ENCODE results near the gene PAEP. TPM values are rescaled to one million over a fixed set of nuclear protein-coding genes. Genes with fewer than 3 reads are reported as not detected.

PAEP gene
- total RNA-seq, 1 experiment from 2014 or later: not detected

GRCh38 chr9:135563039-135563476, 1.5 kb downstream of the PAEP start:
- Mint-ChIP-seq H3K9me3 (ENCODE audit: unreplicated experiment) (no peaks in the 10 kb centered on the region), H3K27ac (ENCODE audit: unreplicated experiment) (no peak overlapping the region), H3K36me3 (ENCODE audit: insufficient read depth, unreplicated experiment) (no peaks in the 10 kb centered on the region), H3K4me1 (ENCODE audit: low read depth, unreplicated experiment) (peaks cover 6% of the 10 kb centered on the region), H3K4me3 (ENCODE audit: unreplicated experiment) (no peak overlapping the region), H3K27me3 (ENCODE audit: insufficient read depth, unreplicated experiment) (peaks cover 3% of the 10 kb centered on the region)
- CTCF ChIA-PET: no interaction called here
- H3K9me3 ChIP-seq: peaks cover 9% of the 10 kb centered on the region; the same call in 1 of the 2 replicates
- no TSS peak for BruUV-seq (replicated peaks)
- no peak for DNase-seq
- TF ChIP-seq CTCF (IDR thresholded peaks at IDR 0.05; ENCODE audit: insufficient read depth in 1 of 2, low read depth in 1 of 2, low read length in 1 of 2, severe bottlenecking in 1 of 2, unreplicated experiment in 1 of 2): no peak
- POLR2A ChIA-PET: no interaction called here
- peaks cover 3% of the 10 kb centered on the region; the same call in 1 of the 2 replicates for H3K4me1 ChIP-seq
- H3K27me3 ChIP-seq (replicated peaks; ENCODE audit: control insufficient read depth, insufficient read depth, low read length): no peaks in the 10 kb centered on the region
- H3K4me3 ChIP-seq (ENCODE audit: low read depth, low read length): no peak overlapping the region
- H3K36me3 ChIP-seq (ENCODE audit: control insufficient read depth, insufficient read depth, low read length): no peaks in the 10 kb centered on the region
- intact Hi-C loops (cut with micrococcal nuclease; ENCODE audit: unreplicated experiment): no loop called here

- H3K4me1 Mint-ChIP-seq (ENCODE audit: low read depth, unreplicated experiment): peaks cover 6% of the 10 kb centered on the region
- H3K27ac Mint-ChIP-seq (ENCODE audit: unreplicated experiment): no peak overlapping the region
- H3K9me3 Mint-ChIP-seq (ENCODE audit: unreplicated experiment): no peaks in the 10 kb centered on the region
- ChIA-PET CTCF (no interaction called here), POLR2A (no interaction called here)
- DNase-seq: no peak
- intact Hi-C loops (cut with micrococcal nuclease; ENCODE audit: unreplicated experiment): no loop called here
- Histone ChIP-seq H3K36me3 (ENCODE audit: control insufficient read depth, insufficient read depth, low read length) (no peaks in the 10 kb centered on the region), H3K4me3 (ENCODE audit: low read depth, low read length) (no peak overlapping the region), H3K4me1 (peaks cover 3% of the 10 kb centered on the region; the same call in 1 of the 2 replicates), H3K9me3 (peaks cover 9% of the 10 kb centered on the region; the same call in 1 of the 2 replicates), H3K27me3 (replicated peaks; ENCODE audit: control insufficient read depth, insufficient read depth, low read length) (no peaks in the 10 kb centered on the region)
- TF ChIP-seq CTCF (IDR thresholded peaks at IDR 0.05; ENCODE audit: insufficient read depth in 1 of 2, low read depth in 1 of 2, low read length in 1 of 2, severe bottlenecking in 1 of 2, unreplicated experiment in 1 of 2): no peak
- H3K27me3 Mint-ChIP-seq (ENCODE audit: insufficient read depth, unreplicated experiment): peaks cover 3% of the 10 kb centered on the region
- no peaks in the 10 kb centered on the region for H3K36me3 Mint-ChIP-seq (ENCODE audit: insufficient read depth, unreplicated experiment)
- no peak overlapping the region for H3K4me3 Mint-ChIP-seq (ENCODE audit: unreplicated experiment)
- BruUV-seq (replicated peaks): no TSS peak
Observed at GRCh38 chr9:135563858-135564257, 2.3 kb downstream of the PAEP start.

- Mint-ChIP-seq H3K27me3 (ENCODE audit: insufficient read depth, unreplicated experiment) (peaks cover 3% of the 10 kb centered on the region), H3K36me3 (ENCODE audit: insufficient read depth, unreplicated experiment) (no peaks in the 10 kb centered on the region), H3K9me3 (ENCODE audit: unreplicated experiment) (no peaks in the 10 kb centered on the region), H3K4me3 (ENCODE audit: unreplicated experiment) (no peak overlapping the region), H3K4me1 (ENCODE audit: low read depth, unreplicated experiment) (peaks cover 6% of the 10 kb centered on the region), H3K27ac (ENCODE audit: unreplicated experiment) (no peak overlapping the region)
- Histone ChIP-seq H3K4me1 (peaks cover 3% of the 10 kb centered on the region; the same call in 1 of the 2 replicates), H3K36me3 (ENCODE audit: control insufficient read depth, insufficient read depth, low read length) (no peaks in the 10 kb centered on the region), H3K27me3 (replicated peaks; ENCODE audit: control insufficient read depth, insufficient read depth, low read length) (no peaks in the 10 kb centered on the region), H3K9me3 (peaks cover 9% of the 10 kb centered on the region; the same call in 1 of the 2 replicates), H3K4me3 (ENCODE audit: low read depth, low read length) (no peak overlapping the region)
- DNase-seq: no peak
- no TSS peak for BruUV-seq (replicated peaks)
- ChIA-PET CTCF (interaction anchor here (1.3 to 1.6 kb wide), 2 partner anchors 38 to 61 kb away, joined by 4 to 5 read pairs; no protein-coding TSS in a partner anchor), POLR2A (no interaction called here)
- peak in 1 of 2 experiments; percentile 12 for TF ChIP-seq CTCF (IDR thresholded peaks at IDR 0.05; ENCODE audit: insufficient read depth in 1 of 2, low read depth in 1 of 2, low read length in 1 of 2, severe bottlenecking in 1 of 2, unreplicated experiment in 1 of 2)
- intact Hi-C loops (cut with micrococcal nuclease; ENCODE audit: unreplicated experiment): no loop called here
Observed at GRCh38 chr9:135565141-135565628, 3.6 kb downstream of the PAEP start.

Measured in Caco-2 (cell line).